GM19455 (cell line): ENCODE data around the gene XPNPEP1.

ENCODE experiments used
- ATAC-seq: cut with Tn5 transposase; IDR thresholded peaks from one replicate; pipeline ENCODE4 v1.9.1; 2021; ENCODE audit not compliant: unreplicated experiment

The XPNPEP1 gene

DNA sequence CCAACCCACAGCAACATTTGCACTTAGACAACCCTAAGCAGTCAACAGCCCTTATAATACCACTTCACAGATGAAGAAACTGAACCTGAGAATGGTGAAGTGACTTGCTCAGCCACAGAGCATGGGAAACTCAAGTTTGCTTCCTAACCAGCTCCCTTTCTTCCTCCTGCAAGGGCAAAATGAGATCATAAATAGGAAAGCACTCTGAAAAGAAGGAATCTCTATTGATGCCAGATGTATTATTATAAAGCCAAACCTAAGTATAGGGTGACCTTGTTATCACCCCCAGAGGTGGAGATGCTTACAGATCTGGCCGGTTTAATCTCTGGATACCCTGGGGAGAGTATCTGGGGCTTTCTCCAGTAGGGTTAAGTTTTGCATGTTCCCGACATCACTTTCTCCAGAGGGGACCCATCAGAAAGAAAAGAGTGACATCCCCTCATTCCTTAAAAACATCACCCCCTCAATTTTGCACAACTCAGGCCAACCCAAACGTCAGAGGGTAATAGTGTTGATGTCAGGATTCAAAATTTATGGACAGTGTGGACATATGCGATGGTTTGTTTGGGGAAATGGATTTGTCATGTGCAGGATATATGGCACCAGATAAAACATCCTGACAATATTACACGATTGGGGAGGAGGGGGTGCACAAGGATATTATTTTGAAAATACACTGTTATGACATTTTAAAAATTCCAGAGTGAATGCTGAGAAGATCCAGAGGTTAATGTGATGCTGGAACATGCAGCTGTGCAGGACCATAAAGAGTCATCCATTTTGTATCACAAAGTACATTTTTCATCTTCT is 24.0 kb upstream of the XPNPEP1 start:
- ATAC-seq: no peak

GRCh38 chr10:109946680-109947079 is 23.4 kb upstream of the XPNPEP1 start:
- ATAC-seq: no peak

- ATAC-seq: no peak
Observed at GRCh38 chr10:109945473-109946177, 22.3 kb upstream of the XPNPEP1 start.

DNA sequence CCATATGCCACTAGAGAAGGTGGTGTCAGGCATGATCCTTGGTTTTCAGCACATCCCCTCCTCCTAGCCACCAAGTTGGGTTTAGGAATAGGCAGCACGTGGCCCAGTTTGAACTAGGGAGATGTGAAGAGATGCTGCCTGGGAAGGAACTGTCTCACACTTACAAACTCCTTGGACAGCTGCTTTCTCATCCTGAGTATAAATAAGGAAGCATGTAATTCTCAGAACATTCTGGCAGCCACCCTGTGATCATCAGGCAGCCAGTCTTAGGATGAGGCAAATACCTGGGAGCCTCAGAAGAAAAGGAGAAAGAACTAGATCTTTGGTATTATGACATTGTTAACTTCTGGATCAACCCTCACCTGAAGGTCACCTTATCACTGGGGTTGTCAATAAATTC is 21.3 kb upstream of the XPNPEP1 start:
- ATAC-seq: no peak

DNA sequence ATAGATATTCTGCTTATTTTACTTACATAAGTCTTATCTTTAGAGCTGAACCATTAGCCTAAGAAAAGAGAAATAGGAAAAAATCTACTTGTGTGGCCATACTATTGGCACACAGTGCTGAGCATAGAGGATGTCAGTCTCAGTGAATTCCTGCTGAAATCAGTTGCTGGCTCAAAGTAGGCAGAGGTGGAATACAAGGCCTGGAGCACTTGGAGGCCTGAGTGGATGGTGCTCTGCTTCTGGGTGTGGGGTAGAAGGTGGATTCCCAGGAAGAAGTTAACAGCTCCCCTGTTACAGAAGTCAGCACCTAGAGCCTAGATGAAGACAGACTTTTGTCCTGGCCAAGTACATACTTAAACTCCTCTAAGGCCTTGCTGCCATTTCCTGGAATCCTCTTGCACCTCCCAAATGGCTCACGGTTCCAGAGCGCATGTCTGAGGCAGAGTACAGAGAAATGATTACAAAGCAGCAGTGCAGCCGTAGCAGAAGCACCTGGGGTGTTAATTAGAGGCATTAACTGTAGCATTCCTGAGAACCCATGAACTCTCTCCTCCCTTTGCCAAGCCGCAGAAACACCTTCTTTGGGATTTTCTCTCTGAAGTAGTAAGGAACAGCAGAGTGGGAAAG is 18.0 kb upstream of the XPNPEP1 start:
- ATAC-seq: no peak

DNA sequence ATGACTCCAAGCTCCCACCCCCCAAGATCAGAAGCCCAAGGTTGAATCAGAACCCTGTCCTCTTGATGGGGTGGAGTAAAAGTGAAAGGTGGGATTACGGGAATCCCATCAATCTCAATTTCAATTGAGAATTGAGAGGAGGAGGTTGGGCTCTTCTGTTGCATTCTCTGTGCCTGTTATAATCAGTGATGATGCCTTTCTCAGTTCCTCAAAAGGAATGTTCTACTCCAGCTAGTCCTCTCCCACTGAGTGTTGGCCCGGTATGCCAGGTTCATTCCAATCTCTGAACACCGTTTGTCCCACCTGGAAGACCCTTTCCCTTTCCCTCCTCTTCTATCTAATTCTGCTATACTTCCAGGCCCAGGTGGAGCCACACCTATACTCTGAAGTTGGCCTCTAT is 17.2 kb upstream of the XPNPEP1 start:
- ATAC-seq: no peak

GRCh38 chr10:109940117-109940516 is 16.8 kb upstream of the XPNPEP1 start:
- ATAC-seq: no peak

GRCh38 chr10:109939315-109939961 is 16.1 kb upstream of the XPNPEP1 start:
- ATAC-seq: no peak

- no peak for ATAC-seq
Observed at GRCh38 chr10:109937460-109938065, 14.3 kb upstream of the XPNPEP1 start.

GRCh38 chr10:109934958-109935793 is 11.9 kb upstream of the XPNPEP1 start:
- ATAC-seq: no peak

GRCh38 chr10:109933984-109934565 is 10.8 kb upstream of the XPNPEP1 start:
- ATAC-seq: no peak

GRCh38 chr10:109932968-109933367 is 9.7 kb upstream of the XPNPEP1 start:
- no peak for ATAC-seq

GRCh38 chr10:109932391-109932790 is 9.1 kb upstream of the XPNPEP1 start:
- ATAC-seq: no peak

DNA sequence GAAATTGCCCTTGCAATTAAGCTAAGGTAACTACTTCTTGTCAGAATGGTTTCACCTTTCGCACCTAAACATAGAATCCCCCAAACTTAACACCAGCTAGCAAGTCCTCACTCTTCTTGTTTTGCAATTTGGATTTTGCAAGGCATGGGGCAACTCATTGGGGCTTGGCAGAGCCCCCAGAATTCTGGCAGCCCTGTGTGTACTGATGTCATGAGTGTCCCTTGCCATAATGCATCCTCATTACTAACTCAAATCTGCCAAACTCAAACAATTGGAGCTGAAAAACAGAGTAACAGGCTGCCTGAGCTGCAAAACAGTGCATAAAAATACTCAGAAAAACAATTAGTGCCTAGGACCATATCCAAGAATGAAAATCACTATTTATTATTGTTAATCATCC is 7.9 kb upstream of the XPNPEP1 start:
- no peak for ATAC-seq

DNA sequence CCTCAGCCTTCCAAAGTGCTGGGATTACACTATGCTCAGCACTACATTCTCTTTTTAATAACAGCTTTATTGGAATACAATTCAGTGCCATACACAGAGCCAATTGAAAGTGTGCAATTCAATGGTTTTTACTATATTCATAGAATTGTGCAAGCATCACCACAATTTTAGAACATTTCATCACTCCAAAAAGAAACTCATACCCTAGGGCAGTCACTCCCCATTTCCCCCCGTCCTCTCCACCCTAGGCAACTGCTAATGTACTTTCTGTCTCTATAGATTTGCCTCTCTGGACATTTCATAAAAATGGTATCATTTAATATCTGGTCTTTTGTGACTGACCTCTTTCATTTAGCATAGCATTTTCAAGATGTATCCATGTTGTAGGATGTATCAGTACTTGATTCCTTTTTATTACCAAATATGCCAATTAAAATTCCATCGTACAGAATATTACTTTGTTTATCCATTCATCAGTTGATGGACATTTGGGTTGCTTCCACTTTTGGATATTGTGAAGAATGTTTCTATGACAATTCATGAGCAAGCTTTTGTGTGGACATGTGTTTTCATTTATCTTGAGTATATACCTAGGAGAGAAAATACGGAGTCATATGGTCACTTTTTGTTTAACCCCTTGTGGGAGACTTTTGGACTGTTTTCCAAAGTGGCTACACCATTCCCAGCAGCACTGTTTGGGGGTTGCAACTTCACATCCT is 6.3 kb upstream of the XPNPEP1 start:
- ATAC-seq: no peak

DNA sequence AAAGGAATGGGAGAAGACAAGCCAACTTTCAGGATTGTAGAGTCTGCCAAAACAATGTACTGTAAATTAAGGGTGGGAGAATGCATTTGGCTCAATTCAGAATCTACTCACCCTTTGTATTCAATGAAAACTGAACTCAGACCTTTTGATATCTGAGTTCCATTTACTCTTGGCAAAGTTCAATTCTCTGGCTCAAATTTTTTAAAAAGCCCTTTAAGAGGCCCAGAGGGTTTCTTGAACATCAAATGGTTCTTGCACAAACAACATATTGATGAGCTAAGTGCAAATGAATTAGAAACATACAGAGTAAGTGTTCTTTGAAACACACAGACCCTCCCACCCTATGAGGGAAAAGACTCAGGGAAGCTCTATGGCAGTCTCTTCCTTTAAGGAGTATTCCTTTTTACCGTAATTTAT is 5.2 kb upstream of the XPNPEP1 start:
- no peak for ATAC-seq

- ATAC-seq: no peak
Observed at GRCh38 chr10:109926825-109927224, 3.5 kb upstream of the XPNPEP1 start.

- no peak for ATAC-seq
Observed at GRCh38 chr10:109926061-109926745, 2.9 kb upstream of the XPNPEP1 start.
